GF-D8 (cell line): ENCODE results near the gene S100A1.
"Not testable (repeated sequence)": the region's sequence is repeated elsewhere in the genome, so short reads cannot be mapped to it uniquely, and the experiment has no call there.

Source experiments
- DNase-seq: peaks from one replicate; lab custom pipeline; 2025; lab: John Stamatoyannopoulos, UW

Gene S100A1

GRCh38 chr1:153631047-153632022 lies 3.1 kb downstream of the S100A1 start:
- no peak for DNase-seq

- no peak for DNase-seq
Observed at GRCh38 chr1:153633161-153633753, 5.0 kb downstream of the S100A1 start.

DNA sequence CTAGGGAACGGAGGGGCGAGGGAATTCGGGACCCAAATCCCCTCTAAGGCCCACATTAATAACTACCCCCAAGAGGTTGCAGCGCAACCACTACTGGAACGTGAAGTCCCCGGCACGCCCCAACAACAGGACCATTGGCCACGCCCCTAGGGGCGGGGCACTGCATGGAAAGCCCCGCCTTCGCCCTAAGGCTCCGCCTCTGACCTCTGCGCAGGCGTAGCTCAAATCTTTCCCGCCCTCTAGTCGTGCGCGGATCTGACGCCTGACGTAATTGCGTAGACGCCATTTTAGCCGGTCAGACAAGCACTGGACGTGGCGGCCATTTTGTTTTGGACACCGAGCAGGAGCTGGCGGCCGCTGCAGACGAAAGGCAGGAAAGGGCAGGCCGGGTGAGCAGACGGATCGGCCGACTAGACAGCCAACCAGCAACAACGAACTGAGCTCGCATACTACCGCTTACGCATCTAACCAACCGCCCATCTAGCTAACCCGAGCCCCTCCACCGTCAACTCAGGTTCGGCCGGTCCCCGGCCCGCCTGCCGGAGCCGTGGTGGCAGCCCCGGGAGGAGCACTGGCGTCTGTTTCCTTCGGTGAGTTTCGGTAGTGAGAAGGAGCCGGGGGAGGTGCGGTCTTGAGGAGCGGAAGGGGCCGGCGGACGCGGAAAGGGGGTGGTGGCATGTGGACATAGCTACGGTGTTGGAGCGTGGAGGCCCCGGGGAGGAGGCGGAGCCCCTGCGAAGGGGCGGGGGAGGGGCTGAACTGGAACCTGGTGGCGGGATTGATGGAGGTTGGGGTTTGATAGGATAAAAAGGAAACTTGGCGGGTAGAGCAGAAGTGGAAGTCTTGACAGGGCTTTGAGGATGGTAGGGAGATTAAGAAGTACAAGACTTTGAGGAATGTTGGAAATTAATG lies 5.8 kb downstream of the S100A1 start, which contains the start of gene CHTOP:
Gene CHTOP, plus strand, starts transcription at position 313 of the 912 bp plus-strand sequence. CDS start 2,523 bp downstream, outside the sequence.
- peak; percentile 89 for DNase-seq

- DNase-seq: no peak
Observed at GRCh38 chr1:153635872-153636271, 7.6 kb downstream of the S100A1 start.

GRCh38 chr1:153636312-153636711 lies 8.1 kb downstream of the S100A1 start:
- DNase-seq: no peak

- DNase-seq: no peak
Observed at GRCh38 chr1:153638261-153638660, 10.0 kb downstream of the S100A1 start.

- DNase-seq: no peak
Observed at GRCh38 chr1:153639280-153639679, 11.0 kb downstream of the S100A1 start.

- DNase-seq: not testable (repeated sequence)
Observed at GRCh38 chr1:153640213-153640612, 12.0 kb downstream of the S100A1 start.

- DNase-seq: no peak
Observed at GRCh38 chr1:153640861-153641260, 12.6 kb downstream of the S100A1 start.

DNA sequence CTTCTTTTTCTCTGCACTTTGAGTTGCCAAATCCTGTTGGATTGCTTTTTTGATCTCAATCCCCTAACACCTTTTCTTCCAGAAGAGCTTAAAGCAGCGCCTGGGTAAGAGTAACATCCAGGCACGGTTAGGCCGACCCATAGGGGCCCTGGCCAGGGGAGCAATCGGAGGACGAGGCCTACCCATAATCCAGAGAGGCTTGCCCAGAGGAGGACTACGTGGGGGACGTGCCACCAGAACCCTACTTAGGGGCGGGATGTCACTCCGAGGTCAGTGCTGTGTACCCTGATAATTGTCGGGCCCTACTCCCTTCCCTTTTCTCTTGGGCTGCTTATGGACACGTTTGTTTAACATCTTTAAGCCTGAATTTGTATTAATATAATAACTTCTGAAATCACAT lies 13.9 kb downstream of the S100A1 start:
- no peak for DNase-seq

DNA sequence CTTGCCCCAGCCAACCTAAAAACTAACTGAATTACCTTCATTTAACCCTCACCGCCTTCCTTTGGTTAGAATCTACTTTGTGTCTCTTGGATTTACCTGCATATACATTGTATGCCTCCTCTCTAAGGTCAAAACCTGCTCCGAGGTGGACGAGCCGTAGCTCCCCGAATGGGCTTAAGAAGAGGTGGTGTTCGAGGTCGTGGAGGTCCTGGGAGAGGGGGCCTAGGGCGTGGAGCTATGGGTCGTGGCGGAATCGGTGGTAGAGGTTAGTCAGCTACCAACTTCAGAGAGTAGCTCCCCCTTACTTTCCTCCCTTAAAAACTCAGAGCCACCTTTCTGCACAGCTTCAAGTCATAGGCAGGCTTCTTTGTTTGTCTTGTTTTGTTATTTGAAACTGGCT lies 14.9 kb downstream of the S100A1 start:
- no peak for DNase-seq

DNA sequence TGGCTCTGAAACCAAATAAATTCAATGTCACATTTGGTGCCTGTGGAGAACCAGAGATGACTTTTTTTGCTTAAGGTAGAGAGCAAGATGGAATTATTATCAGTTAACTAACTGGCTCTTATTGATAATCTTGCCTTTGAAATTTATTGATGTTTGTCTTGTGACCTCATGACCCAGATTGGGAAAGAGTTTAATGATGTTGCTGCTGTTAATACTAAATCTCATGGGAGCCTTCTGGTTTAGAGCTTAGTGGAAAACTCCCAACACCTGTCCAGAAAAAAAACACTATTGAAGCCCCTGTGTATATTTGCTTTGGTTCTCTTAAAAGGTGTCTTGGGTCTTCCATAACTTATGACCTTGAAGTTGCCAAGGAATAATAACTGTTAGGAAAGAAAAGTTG lies 15.6 kb downstream of the S100A1 start:
- DNase-seq: no peak

DNA sequence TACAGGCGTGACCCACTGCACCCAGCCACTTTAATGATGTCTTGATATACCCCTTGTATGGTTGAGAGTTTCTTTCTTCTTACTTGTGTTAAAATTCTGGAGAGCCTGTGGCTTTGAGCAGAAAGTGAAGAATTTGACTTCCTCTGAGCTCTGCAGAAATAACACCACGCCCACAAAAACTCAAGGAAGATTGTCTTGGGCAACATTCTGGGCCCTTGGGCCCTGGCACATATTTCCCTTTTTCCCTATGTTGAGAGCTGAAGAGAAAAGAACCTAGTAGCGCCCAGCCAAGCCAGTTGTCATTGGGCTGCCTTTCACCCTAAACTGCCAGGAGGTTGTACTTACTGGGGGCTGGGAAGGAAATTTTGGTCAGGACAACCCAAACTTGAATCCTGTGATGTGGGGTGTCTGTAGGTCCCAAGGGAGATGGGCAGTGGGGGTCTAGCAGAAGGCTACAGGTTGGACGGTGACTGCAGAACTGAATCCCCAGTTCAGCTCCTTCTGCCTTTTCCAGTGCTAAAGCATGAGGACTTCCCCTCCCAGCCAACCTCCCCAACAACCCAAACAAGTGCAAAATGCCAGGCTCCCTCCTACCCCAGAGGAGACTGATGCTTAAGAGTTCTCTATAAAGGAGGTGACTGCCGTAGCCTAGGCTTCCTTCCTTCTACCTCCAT lies 18.6 kb downstream of the S100A1 start:
- no peak for DNase-seq

DNA sequence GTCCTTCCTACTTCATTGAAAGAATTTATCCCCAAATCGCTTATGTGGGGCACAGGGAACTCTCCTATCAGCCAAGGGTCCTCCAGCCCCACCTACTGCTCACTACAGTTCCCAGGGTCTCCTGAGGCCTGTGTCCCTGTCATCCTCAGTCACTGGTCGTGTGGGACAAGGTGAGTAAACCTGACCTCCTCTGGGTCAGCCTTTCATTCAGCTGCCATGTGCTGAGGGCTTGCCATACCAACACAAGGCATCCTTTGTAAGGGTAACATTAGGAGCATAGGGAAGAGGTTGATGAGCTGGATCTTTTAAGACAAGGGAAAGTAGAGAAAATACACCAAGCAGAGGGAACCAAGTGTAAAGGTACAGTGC lies 19.1 kb downstream of the S100A1 start:
- no peak for DNase-seq

DNA sequence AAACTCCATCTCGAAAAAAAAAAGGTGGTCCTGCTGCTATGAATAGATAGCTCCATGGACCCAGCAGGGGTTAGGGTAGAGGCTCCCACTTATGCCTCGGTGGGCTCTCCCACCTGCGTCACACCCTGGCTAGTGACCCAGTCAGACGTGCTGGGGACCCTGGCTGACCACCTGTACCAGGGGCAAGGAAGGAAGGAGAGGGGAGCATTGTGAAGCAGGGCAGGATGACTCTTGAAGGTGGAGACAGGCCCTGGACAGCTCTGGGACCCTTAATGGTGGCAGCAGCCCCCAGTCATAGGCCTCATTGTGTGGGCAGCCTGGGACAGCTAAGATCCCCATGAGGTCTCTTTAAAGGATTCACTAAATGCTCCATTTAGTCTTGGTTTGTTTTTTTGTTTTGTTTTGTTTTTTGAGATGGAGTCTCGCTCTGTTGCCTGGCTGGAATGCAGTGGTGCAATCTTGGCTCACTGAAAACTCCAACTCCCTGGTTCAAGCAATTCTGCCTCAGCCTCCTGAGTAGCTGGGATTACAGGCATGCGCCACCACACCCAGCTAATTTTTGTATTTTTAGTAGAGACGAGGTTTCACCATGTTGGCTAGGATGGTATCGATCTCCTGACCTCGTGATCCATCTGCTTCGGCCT lies 19.9 kb downstream of the S100A1 start:
- no peak for DNase-seq

GRCh38 chr1:153649137-153649862 lies 21.1 kb downstream of the S100A1 start:
- DNase-seq: no peak

GRCh38 chr1:153649863-153650235 lies 21.6 kb downstream of the S100A1 start:
- DNase-seq: no peak

DNA sequence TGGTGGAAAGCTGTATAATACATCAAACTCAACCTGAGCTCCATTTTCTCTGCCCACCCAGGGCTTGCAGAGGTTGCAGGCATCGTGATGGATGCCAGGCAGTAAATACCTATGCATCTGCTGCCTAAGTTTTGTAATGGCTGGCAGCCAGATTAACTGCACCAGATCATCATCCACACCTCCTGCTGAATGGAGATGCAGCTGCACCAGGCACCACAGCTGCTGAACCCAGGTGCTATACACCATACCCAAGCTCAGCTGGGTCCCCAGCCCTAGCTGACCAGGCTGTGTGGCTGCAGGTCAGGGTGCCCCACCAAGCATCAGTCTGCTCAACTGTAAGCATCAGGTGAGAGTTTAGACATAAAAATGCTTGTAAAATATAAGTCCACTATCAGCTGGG lies 23.5 kb downstream of the S100A1 start:
- no peak for DNase-seq

DNA sequence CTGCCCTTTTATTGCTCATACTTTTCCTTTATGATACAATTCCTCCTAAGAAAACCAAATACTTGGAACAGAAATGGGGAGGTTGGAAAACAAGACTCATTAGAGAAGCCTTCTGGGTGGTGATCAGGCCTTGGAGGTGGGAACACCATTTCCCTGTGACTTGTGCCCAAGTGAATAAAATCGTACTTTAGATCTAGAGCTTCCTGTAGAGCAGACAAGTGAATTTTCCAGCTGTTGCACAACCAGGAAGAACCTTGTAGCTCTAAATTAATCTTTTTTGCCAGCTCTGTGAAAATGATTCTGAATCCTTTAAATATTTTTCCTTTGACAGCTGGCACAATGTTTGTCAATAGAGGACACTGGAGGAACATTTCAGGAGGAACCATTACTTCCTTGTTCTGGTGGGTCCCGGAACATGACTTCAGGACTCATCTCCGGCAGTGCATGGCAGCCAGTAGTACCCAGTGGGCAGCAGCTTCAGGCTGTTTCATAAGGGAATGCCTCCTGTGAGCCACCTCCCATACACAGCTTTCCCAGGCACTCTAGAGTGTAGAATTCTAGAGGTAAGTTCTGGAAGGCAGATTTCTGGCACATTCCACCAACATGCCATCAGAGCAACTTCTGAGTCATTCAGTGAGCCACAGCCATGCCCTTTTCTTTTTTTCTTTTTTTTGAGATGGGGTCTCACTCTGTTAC lies 24.7 kb downstream of the S100A1 start:
- no peak for DNase-seq

GRCh38 chr1:153655333-153655732 lies 27.1 kb downstream of the S100A1 start:
- no peak for DNase-seq
